COLO668 (cell line): ENCODE results near the gene PRSS38.
"Not testable (repeated sequence)": the region's sequence is repeated elsewhere in the genome, so short reads cannot be mapped to it uniquely, and the experiment has no call there.

Experiments
- DNase-seq: peaks from one replicate; lab custom pipeline; 2025; ENCODE audit not compliant: unreplicated experiment; lab: John Stamatoyannopoulos, UW

PRSS38 gene

GRCh38 chr1:227844320-227845146 is 29.1 kb downstream of the PRSS38 start:
- no peak for DNase-seq

- DNase-seq: no peak
Measured at GRCh38 chr1:227845147-227845458, 29.6 kb downstream of the PRSS38 start.

DNA sequence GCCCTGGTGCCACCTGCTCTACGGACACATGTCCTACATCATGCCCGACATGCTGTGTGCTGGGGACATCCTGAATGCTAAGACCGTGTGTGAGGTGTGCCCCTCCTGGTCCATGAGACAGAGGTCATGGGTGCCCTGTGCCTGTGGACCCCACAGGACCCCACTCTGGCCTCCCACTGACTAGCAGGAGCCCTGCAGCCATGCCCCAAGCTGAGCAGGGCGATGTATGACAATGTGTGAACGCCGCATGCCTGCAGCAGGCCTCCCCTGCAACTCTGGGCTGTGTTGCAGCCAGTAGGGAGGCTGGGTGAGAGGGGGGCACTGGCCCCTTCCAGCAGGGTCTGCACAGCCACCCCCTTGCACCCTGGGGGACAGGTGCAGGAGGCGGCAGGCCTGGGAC is 30.0 kb downstream of the PRSS38 start:
- no peak for DNase-seq

GRCh38 chr1:227846265-227846858 is 30.9 kb downstream of the PRSS38 start:
- DNase-seq: no peak

GRCh38 chr1:227847046-227847445 is 31.6 kb downstream of the PRSS38 start:
- DNase-seq: not testable (repeated sequence)

GRCh38 chr1:227848430-227848932 is 33.0 kb downstream of the PRSS38 start:
- DNase-seq: no peak

DNA sequence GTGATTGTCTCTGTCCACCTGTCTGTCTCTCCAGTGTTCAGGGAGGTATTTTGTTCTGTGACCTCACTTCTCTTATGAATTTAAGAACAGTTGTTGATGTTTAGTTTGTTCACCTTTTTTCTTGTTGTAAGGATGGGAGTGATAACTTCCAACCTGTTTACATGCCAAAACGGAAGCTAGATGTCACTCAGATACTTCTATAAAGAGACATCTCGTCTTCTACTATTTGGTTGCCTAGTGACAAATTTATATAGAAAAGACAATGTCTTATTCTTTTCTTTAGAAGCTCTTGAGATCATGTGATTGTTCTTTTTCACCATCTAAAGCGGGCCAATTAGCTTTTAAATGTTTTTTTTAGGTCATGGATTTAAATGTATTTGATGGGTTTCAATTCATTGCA is 33.8 kb downstream of the PRSS38 start:
- no peak for DNase-seq

- no peak for DNase-seq
Measured at GRCh38 chr1:227854189-227854588, 38.7 kb downstream of the PRSS38 start.

GRCh38 chr1:227855687-227856086 is 40.2 kb downstream of the PRSS38 start:
- no peak for DNase-seq

DNA sequence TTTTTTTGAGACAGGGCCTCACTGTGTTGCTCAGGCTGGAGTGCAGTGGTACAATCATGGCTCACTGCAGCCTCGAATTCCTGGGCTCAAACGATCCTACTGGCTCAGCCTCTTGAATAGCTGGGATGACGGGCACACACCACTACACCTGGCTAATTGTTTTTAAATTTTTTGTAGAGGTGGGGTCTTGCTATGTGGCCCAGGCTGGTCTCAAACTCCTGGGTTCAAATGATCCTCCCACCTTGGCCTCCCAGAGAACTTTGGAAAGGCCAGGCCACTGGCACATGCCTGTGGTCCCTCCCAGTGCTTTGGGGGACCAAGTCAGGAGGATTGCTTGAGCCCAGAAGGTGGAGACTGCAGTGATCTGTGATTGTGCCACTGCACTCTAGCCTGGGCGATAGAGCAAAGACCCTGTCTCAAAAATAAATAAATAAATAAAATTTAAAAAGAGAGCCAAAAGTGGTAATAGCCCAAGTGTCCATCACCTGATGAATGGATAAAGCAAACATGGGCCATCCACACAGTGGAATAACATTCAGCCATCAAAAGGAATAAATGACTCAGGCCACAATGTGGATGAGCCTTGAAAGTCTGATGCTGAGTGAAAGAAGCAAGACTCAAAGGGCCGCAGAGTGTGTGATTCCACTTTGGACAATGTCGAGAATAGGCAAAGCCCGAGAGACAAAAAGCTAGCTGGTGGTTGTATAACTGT is 40.8 kb downstream of the PRSS38 start:
- DNase-seq: no peak

GRCh38 chr1:227864882-227865281 is 49.4 kb downstream of the PRSS38 start:
- DNase-seq: no peak

- no peak for DNase-seq
Measured at GRCh38 chr1:227869279-227869842, 53.9 kb downstream of the PRSS38 start.

GRCh38 chr1:227869851-227870305 is 54.4 kb downstream of the PRSS38 start:
- DNase-seq: no peak

GRCh38 chr1:227870366-227870765 is 54.9 kb downstream of the PRSS38 start:
- DNase-seq: no peak

- DNase-seq: not testable (repeated sequence)
Measured at GRCh38 chr1:227871892-227872291, 56.4 kb downstream of the PRSS38 start.

- DNase-seq: not testable (repeated sequence)
Measured at GRCh38 chr1:227877810-227878209, 62.3 kb downstream of the PRSS38 start.

DNA sequence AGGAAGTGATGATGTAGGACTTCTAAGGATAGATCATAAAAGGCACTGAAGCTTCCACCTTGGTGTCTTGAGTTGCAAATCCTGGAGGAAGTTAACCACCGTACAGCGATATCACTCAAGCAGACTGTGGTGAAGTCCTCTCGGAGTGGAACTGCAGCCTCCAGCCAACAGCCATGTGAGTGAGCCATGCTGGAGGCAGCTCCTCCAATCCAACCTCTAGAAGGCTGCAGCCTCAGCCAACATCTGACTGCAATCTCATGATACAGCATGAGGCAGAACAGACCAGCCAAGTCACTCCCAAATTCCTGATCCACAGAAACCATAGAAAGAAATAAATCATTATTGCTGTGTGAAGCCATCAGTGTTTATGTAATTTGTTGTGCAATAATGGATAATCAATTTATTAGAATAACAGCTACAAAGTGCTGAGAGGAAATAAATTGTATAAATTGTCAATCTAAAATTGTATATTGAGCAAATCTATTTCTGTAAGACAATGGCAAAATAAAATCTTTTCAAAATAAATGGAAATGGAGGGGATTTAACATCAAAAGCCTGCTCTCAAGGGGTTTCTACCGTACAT is 65.0 kb downstream of the PRSS38 start:
- no peak for DNase-seq

DNA sequence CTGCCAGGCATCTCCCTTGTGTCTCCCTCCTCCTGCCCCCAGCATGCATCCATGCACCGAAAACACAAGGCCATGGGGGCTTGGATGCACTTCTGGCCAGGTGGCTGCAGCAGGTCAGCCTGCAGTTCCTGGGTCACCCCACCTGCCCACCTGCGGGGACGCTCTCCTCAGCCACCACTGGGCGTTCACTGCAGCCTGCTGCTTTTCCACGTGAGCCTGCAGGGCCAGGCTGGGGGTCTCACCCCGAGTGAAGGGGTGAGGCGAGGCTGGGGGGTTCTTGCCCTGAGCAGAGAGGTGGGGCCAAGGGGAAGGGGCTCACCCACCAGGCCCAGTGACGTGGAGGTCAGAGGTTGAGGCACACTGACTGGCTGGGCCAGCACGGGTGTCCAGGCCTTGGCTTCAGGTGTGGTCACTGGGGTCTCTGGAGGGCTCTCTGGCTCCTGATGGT is 67.6 kb downstream of the PRSS38 start:
- no peak for DNase-seq

GRCh38 chr1:227883641-227884301 is 68.3 kb downstream of the PRSS38 start:
- no peak for DNase-seq

DNA sequence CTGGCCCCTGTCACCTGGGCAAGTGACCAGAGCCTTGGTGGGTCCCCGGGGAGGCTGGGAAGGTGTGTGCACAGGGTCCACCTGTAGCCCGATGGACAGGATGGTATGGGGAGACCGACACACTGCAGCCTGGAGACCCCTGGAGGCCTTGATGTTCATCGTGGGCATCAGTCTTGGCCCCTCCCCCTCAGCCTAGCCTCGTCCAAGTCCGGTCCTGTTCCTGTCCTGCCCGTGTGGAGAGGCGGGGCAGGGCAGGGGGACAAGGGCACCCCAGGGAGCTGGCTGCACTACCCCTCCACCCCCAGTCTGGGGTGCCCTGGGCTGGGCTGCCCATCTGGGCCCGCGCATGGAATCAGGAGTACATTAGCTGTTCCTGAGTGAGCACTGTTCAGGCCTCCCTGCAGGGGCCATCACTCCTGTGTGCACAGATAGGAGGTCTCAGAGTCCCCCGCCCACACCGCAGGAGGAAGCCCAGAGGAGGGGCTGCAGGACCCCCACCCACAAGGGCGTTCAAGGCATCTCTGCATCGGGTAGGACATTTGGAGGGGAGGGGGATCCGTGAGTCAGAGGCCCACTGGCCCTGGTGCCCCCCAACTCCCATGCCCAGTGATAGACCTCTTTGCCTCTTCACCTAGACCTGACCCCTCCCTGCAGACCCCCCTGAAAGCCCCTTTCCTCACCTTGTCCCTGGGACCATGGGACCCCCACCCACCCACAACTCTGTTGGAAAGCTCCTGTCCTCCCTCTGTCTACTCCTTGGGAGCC is 69.1 kb downstream of the PRSS38 start:
- no peak for DNase-seq
